Esophagus squamous epithelium (tissue), 5 donors: ENCODE data around the gene CCT6A. TPM values are rescaled to one million over a fixed set of nuclear protein-coding genes. Genes with fewer than 3 reads are reported as not detected.
"Not testable (repeated sequence)": the region's sequence is repeated elsewhere in the genome, so short reads cannot be mapped to it uniquely, and the experiment has no call there.

ENCODE experiments used
- DNase-seq: peaks from one replicate; lab custom pipeline; 2025; lab: John Stamatoyannopoulos, UW
- H3K27ac ChIP-seq, 4 donors: fragments of 200-600 bp; sonication (generic); one replicate each; pipeline ENCODE4 v1.5.1; 2016 to 2019; ENCODE audit warnings: mild to moderate bottlenecking in 1 of 4
- H3K27me3 ChIP-seq, 4 donors: fragments of 200-600 bp; sonication (generic); 1 replicate in 3 of 4; 2 replicates in 1 of 4; pipeline versions ENCODE4 v1.5.1 to v1.6.0; 2017 to 2021; ENCODE audit warnings: antibody characterized with exemption in 1 of 4
- H3K36me3 ChIP-seq, 3 donors: fragments of 200-600 bp; sonication (generic); one replicate each; pipeline ENCODE4 v1.5.1; 2016 to 2019
- H3K4me1 ChIP-seq, 3 donors: fragments of 200-600 bp; sonication (generic); one replicate each; pipeline ENCODE4 v1.5.1; 2017 to 2019
- H3K4me3 ChIP-seq, 4 donors: fragments of 200-600 bp; sonication (generic); 1 replicate in 3 of 4; 2 replicates in 1 of 4; pipeline ENCODE4 v1.5.1; 2016 to 2019; ENCODE audit warnings: mild to moderate bottlenecking in 2 of 4, moderate library complexity in 1 of 4
- H3K9me3 ChIP-seq, 3 donors: fragments of 200-600 bp; sonication (generic); one replicate each; pipeline ENCODE4 v1.5.1; 2016 to 2019
- POLR2A ChIP-seq, 4 donors: fragments of 450-650 bp; IDR thresholded peaks; one replicate each; pipeline ENCODE4 v1.6.1; 2017; ENCODE audit warnings: antibody characterized with exemption in 4 of 4, mild to moderate bottlenecking in 4 of 4, moderate library complexity in 3 of 4
- WGBS, 2 donors: methylation state at CpG; one replicate each; pipeline ENCODE4 v1.1.5; 2018; 5-methylcytosine and 5-hydroxymethylcytosine counted together
- intact Hi-C: fragments of 100-400 bp; cut with DNase I; formaldehyde crosslinking; loops from one replicate; pipeline ENCODE4 v1.15.0; 2022
- total RNA-seq, 4 donors: library from RNA; depleted of rRNA; stranded (reverse); fragments of >200 nt; gene quantifications; one replicate each; pipeline ENCODE4 v1.1.0, GENCODE V29; 2016
- TF ChIP-seq, protein P1 (sequence below), 6 experiments: fragments of 450-650 bp in 4 of 6; fragments of 200-600 bp in 2 of 6; sonication (generic) in 2 of 6; IDR thresholded peaks; one replicate each; pipeline ENCODE4 v1.5.1; 2016 to 2019; ENCODE audit warnings: antibody characterized with exemption in 6 of 6, mild to moderate bottlenecking in 4 of 6, moderate library complexity in 4 of 6
- donor health status: DM: yes; HTN: yes; CAD: no.

CCT6A gene
- total RNA-seq, 4 donors from 2014 or later = 60.6 to 163 (median 133) TPM

DNA sequence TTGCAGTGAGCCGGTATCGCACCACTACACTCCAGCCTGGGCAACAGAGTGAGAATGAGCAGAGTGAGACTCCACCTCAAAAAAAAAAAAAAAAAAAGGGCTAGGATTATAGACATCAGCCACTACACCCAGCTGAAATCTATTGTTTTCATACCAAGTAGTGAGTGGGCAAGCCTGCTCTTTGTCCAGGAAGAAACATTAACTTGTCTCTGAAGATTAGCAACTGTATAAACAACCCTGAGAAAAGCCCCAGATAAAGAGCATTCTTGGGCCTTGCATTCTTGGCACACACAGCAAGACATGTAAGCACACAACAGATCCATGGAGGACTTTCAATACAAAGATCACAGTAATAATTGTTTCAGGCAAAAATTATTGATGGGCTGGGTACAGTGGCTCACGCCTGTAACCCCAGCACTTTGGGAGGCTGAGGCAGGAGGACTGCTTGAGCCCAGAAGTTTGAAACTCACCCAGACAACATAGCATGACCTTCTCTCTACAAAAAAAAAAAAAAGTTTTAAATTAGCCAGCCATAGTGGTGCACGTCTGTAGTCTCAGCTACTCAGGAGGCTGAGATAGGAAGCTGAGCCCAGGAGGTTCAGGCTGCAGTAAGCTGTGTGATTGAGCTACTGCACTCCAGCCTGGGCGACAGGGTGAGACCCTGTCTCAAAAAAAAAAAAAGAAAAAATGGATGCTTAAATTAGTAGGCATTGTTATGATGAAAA lies 4.7 kb upstream of the CCT6A start:
- Histone ChIP-seq H3K4me3 (no peak overlapping the region), H3K27me3 (no peaks in the 10 kb centered on the region), H3K27ac (peak overlapping the region; percentile 43 to 80 (median 60)), H3K9me3 (no peaks in the 10 kb centered on the region), H3K36me3 (peaks cover 0 to 7% (median 0%) of the 10 kb centered on the region in 3 donors), H3K4me1 (peaks cover 3 to 50% (median 21%) of the 10 kb centered on the region in 3 donors)
- TF ChIP-seq, protein P1, sequence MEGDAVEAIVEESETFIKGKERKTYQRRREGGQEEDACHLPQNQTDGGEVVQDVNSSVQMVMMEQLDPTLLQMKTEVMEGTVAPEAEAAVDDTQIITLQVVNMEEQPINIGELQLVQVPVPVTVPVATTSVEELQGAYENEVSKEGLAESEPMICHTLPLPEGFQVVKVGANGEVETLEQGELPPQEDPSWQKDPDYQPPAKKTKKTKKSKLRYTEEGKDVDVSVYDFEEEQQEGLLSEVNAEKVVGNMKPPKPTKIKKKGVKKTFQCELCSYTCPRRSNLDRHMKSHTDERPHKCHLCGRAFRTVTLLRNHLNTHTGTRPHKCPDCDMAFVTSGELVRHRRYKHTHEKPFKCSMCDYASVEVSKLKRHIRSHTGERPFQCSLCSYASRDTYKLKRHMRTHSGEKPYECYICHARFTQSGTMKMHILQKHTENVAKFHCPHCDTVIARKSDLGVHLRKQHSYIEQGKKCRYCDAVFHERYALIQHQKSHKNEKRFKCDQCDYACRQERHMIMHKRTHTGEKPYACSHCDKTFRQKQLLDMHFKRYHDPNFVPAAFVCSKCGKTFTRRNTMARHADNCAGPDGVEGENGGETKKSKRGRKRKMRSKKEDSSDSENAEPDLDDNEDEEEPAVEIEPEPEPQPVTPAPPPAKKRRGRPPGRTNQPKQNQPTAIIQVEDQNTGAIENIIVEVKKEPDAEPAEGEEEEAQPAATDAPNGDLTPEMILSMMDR (IDR thresholded peaks at IDR 0.05) = no peak
- TF ChIP-seq POLR2A (IDR thresholded peaks at IDR 0.05) = no peak
- DNase-seq = no peak
- WGBS, 2 donors = 26 to 32% methylated on average over 5 of the region's 5 CpGs
- intact Hi-C loops = no loop called here

DNA sequence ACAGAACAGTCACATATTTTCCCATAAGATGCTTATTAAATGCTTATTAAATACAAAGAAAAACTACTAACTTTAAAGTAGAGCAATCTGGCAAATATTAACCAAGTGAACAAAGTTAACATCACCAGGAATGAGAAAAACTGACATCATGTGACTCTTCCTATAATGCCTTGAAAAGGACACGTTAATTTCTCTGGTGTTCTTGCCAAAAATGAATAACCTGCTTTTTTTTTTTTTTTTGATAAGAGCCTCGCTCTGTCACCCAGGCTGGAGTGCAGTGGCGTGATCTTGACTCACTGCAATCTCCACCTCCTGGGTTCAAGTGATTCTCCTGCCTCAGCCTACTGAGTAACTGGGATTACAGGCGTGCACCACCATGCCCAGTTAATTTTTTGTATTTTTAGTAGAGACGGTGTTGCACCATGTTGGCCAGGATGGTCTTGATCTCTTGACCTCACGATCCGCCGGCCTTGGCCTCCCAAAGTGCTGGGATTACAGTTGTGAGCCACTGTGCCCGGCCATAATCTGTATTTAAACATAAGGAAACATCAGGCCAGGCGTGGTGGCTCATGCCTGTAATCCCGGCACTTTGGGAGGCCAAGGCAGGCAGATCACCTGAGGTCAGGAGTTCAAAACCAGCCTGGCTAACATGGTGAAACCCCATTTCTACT lies 4.0 kb upstream of the CCT6A start:
- H3K4me3 ChIP-seq, H3K36me3 ChIP-seq, H3K9me3 ChIP-seq, intact Hi-C loops, DNase-seq, H3K27me3 ChIP-seq: not testable (repeated sequence)
- 38 to 75% methylated on average over 4 to 11 of the region's 11 CpGs for WGBS, 2 donors
- Histone ChIP-seq H3K27ac (peak overlapping the region in 3 of 4 donors; percentile 55 to 80 (median 66)), H3K4me1 (peaks cover 3 to 56% (median 25%) of the 10 kb centered on the region in 3 donors)

DNA sequence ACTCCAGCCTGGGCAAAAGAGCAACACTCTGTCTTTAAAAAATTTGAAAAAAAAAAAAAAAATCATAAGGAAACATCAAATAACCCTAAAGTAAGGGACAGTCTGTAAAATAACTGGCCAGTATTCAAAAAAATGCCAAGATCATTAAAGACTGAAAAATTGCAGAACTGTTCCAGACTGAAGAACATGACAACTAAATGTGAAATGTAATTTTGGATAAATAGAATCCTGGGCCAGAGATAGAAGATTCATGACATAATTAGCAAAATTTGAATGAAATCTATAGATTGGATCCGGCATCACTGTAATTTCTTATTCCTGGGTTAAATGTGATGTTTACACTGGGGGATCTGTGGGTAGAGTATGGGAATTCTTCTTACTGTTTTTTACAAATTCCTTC lies 3.3 kb upstream of the CCT6A start:
- Histone ChIP-seq H3K9me3 (no peaks in the 10 kb centered on the region), H3K4me3 (no peak overlapping the region), H3K27me3 (no peaks in the 10 kb centered on the region), H3K4me1 (peaks cover 8 to 63% (median 32%) of the 10 kb centered on the region in 3 donors), H3K36me3 (peaks cover 0 to 6% (median 0%) of the 10 kb centered on the region in 3 donors), H3K27ac (peak overlapping the region in 2 of 4 donors; percentile 36 to 80)
- no peak for DNase-seq
- 74 to 88% methylated on average over 1 of the region's 1 CpG for WGBS, 2 donors
- TF ChIP-seq, protein P1 (IDR thresholded peaks at IDR 0.05) = no peak
- no peak for TF ChIP-seq POLR2A (IDR thresholded peaks at IDR 0.05)
- intact Hi-C loops = no loop called here

DNA sequence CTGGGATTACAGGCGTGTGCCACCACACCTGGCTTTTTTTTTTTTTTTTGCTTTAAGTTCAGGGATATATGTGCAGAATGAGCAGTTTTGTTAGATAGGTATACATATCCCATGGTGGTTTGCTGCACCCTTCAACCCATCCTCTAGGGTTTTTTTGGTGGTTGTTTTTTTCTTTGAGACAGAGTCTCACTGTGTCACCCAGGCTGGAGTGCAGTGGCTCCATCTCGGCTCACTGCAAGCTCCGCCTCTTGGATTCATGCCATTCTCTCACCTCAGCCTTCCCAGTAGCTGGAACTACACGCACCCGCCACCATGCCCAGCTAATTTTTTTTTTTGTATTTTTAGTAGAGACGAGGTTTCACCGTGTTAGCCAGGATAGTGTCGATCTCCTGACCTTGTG lies 2.8 kb upstream of the CCT6A start:
- 45 to 70% methylated on average over 8 of the region's 8 CpGs for WGBS, 2 donors
- H3K4me1 ChIP-seq = peaks cover 8 to 68% (median 33%) of the 10 kb centered on the region in 3 donors
- peaks cover 0 to 11% (median 0%) of the 10 kb centered on the region in 3 donors for H3K36me3 ChIP-seq
- H3K4me3 ChIP-seq, DNase-seq, intact Hi-C loops, H3K9me3 ChIP-seq, H3K27me3 ChIP-seq: not testable (repeated sequence)
- H3K27ac ChIP-seq = peak overlapping the region in 2 of 4 donors; percentile 25 to 26

DNA sequence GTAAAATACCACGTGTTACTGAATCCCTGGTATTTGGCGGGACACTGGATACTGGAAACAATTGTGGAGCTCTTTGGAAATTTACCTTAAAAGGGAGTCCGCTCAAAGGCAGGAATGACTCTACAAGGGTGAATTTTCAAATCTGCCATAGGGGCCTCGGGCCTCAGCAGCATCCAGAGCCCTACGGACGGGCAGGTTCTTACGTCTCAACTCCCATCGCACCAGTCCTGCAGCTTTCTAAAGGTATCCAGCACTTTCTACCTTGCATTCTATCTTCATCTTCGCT lies 569 bp upstream of the CCT6A start:
- Histone ChIP-seq H3K4me1 (peaks cover 8 to 72% (median 33%) of the 10 kb centered on the region in 3 donors), H3K36me3 (peaks cover 0 to 33% (median 8%) of the 10 kb centered on the region in 3 donors)
- intact Hi-C loops = no loop called here

More for the DNA sequence above, 569 bp upstream of the CCT6A start:
- WGBS, 2 donors = 0% methylated on average over 3 to 7 of the region's 9 CpGs
- Histone ChIP-seq H3K4me3 (peak overlapping the region; percentile 70 to 100 (median 80)), H3K9me3 (no peaks in the 10 kb centered on the region), H3K27me3 (no peaks in the 10 kb centered on the region), H3K27ac (peak overlapping the region; percentile 92 to 96 (median 94))
- DNase-seq = no peak
- TF ChIP-seq, protein P1 (IDR thresholded peaks at IDR 0.05) = no peak
- TF ChIP-seq POLR2A (IDR thresholded peaks at IDR 0.05) = no peak
